ENCODE results near the gene TBC1D5.

GRCh38 chr3:17639765-17640164, 102.7 kb downstream of the TBC1D5 start:
- no peak for TF ChIP-seq CTCF (IDR thresholded peaks at IDR 0.05)
- TF ChIP-seq POLR2A (IDR thresholded peaks at IDR 0.05) = no peak
- TF ChIP-seq POLR2AphosphoS5 (IDR thresholded peaks at IDR 0.05) = no peak

Measured in breast epithelium (tissue), 3 donors.